Erythroblast (primary cell): ENCODE results near the gene ARTN.

Experiments used
- GATA1 ChIP-seq: IDR thresholded peaks from 2 replicates; pipeline ENCODE4 v1.6.1; 2011; ENCODE audit warnings: low read depth, mild to moderate bottlenecking, control low read depth, low read length, moderate library complexity
- POLR2A ChIP-seq: IDR thresholded peaks from 2 replicates; pipeline ENCODE4 v1.6.1; 2011; ENCODE audit warnings: mild to moderate bottlenecking, low read length

DNA sequence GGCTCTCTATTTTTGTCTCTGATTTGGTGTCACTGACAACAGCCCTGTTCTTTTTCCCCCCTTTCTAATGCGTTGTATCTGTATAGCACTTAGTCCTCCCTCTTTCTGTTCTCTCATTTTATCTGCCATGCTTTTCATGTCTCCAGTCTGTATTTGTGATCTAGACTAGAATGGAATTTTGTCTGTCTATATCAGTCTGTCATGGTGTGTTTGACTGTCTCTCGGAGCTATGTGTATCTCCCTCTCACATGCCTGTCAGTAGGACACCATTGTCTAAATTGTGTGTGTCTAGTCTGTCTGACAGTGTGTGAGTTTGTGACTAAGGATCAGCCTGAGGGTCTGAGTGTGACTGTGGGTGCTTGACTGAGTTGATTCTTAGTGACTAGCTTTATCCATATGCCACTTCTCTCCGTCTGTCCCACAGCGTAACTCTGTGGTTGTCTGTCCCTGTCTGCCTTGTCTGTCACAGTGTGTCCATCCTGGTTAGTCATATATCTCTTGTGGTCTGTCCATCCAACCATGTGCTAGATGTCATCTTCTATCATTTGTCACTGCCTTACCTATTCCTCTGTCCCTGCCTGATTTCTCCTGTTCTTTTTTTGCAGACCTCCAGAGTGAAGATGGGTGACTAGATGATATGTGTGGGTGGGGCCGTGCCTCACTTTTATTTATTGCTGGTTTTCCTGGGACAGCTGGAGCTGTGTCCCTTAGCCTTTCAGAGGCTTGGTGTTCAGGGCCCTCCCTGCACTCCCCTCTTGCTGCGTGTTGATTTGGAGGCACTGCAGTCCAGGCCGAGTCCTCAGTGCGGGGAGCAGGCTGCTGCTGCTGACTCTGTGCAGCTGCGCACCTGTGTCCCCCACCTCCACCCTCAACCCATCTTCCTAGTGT is 44.0 kb downstream of the ARTN start:
- TF ChIP-seq POLR2A (no peak), GATA1 (no peak)
